Skin of body (tissue), 2 donors: ENCODE results near the gene COLEC11. TPM values are rescaled to one million over a fixed set of nuclear protein-coding genes. Genes with fewer than 3 reads are reported as not detected.
A peak's percentile ranks its signal among the peaks of the same experiment; 100 is the strongest.

Source experiments
- DNase-seq: peaks from one replicate; lab custom pipeline; 2025; lab: John Stamatoyannopoulos, UW
- total RNA-seq: library from RNA; depleted of rRNA; stranded (reverse); fragments of >200 nt; gene quantifications from one replicate; pipeline ENCODE4 v1.2.3, GENCODE V29; 2014

Gene COLEC11
- total RNA-seq, 1 donor from 2014 or later = not detected

DNA sequence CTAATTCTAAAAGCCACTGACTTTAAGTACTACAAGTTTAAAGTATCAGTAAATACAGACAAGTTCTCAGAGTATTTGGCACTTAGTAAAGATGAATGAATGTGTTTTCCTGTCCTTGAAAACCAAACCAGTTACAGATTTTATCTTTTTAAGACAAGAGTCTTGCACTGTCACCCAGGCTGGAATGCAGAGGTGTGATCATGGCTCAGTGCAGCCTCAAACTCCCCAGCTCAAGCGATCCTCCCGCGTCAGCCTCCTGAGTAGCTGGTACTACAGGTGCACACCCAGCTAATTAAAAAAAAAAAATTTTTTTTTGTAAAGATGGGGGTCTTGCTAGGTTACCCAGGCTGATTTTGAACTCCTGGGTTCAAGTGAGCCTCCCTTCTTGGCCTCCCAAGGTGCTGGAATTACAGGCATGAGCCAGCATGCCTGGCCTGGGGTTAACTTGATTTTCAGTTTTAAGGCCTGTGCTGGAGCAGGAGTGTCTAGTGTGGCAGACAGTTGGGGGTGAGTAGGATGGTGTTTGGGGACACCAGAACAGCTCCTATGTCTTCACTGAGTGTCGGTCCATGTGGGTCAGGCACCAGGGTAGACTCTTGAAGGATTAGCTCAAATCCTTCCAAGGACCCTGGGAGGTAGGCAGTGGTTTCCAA is 10.2 kb upstream of the COLEC11 start:
- no peak for DNase-seq

DNA sequence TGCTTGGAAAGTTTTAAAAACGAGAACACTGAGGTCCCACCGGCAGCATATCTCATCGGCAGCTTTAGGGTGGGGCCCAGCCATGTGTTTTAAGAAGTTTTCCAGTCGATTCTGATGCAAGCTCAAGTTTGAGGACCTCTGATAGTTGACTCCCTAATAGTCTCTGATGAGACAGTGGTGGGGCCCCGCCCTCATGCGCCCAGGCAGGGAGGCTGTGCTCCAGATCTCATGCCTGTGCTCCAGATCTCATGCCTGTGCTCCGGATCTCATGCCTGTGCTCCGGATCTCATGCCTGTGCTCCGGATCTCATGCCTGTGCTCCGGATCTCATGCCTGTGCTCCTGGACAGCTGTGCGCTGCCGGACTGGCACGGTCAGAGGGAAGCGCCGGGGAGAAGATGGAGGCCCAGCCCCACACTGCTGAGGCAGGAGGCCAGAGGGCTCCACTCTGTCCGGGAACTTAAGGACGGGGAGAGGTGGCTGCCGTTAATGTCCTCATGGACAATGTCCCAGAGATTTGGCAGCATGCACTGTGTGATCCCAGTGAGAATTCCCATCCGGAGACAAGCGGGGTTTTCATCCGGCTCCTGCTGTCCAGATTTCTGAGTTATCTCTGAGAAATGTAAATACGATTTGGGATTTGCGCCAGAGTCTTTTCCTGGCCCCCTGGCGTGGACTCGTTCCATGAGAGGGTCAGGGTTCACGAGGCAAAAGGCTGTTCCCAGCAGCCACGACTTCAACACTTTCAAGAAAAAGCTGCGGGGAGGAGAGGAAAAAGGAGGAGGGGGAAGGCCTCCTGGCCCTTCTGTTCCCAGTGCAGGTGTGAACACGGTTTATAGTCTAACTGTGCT is 9.4 kb upstream of the COLEC11 start:
- peak; percentile 66 for DNase-seq

DNA sequence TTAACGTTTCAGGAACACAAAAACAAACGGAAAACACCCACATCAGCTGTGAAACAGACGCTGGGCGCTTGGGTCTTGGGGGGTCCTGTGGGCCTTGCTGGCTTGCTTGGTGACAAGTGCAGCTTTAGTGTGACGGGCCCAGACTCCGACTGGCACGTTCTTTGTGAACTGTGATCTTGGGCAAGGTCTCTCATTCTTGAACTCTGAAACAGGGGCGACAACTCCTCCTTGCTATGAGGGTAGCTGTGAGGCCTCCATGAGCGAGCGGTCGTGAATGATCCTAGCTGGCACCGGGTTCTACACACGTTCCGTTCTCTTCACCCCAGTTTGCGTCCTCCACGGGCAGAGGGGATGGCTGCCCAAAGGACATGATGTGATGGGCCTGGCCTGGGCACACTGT is 8.7 kb upstream of the COLEC11 start:
- DNase-seq = no peak

DNA sequence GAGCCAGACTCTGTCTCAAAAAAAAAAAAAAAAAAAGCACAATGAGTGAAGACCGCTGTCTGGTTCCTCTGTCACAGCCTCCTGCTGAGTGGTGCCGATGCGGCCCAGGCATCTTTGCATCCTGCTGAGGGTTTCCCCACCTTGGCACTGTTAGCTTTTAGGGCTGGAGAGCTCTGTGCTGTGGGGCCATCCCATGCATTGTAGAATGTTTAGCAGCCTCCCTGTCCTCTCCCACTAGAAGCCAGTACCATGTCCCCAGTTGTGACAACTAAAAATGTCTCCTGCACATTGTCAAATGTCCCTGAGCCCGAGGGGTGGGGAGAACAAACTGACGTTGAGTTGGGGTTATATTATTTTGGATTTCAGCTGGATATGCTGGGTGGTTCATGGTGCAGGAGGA is 7.9 kb upstream of the COLEC11 start:
- no peak for DNase-seq

DNA sequence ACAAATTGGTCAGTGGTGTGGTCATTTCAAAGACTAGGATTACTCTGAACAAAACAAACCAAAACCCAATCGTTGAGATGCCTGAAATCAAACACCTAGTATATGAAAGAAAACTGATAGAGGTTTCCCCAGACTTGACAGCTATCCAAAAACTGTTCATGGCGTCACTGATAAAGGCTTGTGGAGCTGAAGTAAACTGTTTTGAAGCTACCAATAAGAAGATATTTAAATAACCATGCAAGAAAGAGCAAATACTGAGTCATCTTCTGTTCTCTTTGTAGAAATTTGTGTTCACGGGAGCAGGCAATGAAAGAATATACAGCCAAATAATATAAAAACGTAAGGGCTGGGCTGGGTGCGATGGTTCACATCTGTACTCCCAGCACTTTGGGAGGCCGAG is 7.5 kb upstream of the COLEC11 start:
- DNase-seq = no peak

DNA sequence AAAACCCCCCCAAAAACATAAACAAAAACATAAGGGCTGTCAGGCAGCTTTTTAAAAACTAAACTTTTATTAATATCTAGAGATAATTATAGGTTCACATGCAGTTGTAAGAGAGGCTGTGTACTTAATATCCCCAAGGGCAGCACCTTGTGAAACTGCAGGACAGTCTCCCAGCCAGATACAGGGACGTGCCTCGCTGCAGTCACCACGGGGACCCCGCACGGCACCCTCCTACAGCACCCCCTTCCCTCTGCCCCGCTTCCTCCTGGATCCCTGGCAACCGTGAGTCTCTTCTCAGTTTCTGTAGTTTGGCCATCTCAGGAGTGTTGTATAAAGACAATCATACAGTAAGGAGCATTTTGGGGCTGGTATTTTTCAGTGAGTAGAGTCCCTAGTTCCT is 6.8 kb upstream of the COLEC11 start:
- DNase-seq = no peak

DNA sequence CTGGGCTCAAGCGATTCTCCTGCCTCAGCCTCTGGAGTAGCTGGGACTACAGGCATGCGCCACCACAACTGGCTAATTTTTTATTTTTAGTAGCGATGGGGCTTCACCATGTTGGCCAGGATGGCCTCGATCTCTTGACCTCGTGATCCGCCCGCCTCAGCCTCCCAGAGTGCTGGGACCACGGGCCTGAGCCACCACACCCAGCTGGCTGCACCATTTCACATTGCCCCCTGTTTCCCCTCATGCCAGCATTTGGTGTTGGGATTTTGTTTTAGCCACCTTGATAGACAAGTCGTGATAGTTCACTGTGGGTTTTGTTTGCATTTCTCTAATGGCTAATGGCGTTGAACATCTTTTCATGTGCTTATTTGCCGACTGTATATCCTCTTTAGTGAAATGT is 5.8 kb upstream of the COLEC11 start:
- DNase-seq = no peak

DNA sequence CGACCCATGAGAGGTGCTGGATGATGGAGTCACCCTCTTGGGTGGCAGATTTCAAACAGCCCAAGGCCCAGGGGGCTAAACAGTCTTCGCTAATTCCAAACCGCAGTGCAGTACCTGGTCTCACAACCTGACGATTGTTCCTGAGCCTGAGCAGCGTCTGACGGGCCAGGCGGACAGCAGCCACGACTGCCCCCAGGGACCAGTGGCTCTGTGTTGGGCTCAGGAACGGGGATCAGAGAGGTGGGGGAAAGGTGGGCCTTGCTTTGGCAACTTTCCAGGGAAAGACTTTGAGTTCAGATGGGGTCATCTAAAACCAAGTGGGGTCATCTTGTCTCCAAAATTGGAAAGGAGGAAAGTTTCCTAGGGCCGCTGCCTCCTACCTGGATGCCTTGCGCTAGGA is 492 bp downstream of the COLEC11 start:
- no peak for DNase-seq

DNA sequence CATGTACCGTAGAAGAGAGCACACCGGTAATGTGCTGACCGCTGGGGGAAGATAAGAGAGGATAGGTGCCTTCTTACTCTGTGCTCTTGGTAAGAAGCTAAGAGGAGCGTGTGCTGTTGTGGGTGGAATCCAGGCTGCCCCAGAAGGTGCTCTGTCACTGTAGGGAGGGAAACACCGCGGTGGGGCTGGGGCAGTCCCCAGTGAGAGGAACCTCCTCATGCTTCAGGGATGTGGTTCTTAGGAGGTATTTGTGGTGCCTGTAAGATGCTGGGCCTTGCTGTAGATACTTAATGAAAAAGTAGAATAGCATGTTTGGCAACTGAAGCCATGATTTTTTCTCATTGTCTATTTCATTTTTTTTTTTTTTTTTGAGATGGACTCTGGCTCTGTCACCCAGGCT is 1.1 kb downstream of the COLEC11 start:
- DNase-seq = no peak

DNA sequence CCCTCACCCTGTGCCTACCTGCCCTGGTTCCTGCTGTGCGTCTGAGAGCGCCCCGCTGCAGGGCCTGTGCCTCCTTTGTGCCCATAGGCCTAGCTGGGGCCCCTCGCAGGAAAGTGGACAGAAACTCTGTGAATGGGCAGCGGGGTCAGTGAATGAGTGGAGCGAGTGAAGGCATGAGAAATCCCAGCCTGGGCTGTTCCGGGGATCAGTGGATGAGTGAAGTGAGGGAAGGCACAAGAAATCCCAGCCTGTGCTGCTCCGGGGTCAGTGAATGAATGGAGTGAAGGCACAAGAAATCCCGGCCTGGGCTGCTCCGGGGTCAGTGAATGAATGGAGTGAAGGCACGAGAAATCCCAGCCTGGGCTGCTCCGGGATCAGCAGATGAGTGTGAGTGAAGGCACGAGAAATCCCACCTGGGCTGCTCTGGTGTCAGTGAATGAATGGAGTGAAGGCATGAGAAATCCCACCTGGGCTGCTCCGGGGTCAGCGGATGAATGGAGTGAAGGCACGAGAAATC is 2.0 kb downstream of the COLEC11 start:
- DNase-seq = no peak

DNA sequence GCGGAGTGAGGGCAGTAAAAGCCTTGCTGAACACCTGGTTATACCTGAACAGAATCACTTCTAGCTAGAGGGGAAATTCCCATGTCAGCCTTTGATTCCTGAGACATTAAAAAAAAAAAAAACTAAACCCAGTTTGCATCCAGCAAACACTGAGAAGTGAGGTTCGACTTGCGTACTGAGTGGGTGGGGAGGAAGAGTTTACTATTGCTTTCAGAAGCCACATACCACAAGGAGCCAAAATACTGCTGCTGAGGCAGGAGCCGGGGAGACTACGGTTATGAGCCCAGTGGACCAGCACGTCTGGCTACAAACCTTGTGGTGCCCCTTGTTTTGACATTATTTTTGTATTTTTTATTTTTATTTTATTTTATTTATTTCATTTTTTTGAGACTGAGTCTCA is 2.7 kb downstream of the COLEC11 start:
- no peak for DNase-seq

DNA sequence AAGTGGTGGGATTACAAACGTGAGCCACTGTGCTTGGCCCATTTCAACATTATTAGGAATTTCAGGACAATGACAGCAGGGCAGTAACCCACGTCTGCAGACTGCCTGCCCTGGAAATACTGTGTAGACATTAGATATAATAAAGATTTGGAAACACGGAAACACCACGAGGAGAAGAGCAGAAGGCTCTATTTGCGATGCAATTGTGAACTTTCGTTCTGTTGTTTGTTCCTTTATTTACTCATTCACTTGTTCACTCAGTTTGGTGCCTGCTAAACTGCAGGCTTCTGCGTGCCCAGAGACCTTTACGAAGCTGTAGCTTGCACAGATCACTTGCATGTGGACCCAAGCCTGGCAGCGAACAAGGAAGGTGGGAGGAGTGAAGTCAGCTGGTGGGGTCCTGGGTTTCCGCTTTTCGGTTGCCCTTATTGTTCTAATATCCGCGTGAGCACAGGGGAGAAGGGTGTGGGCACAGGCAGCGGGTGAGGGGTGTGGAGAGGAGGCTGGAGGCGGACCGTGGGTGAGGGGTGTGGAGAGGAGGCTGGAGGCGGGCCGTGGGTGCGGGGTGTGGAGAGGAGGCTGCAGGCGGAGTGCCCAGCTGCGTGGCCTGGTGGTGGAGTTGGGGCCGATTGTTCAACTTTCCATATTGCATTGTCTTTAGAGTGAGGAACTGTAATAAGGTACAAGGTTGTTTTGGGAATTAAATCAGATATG is 3.4 kb downstream of the COLEC11 start:
- no peak for DNase-seq

DNA sequence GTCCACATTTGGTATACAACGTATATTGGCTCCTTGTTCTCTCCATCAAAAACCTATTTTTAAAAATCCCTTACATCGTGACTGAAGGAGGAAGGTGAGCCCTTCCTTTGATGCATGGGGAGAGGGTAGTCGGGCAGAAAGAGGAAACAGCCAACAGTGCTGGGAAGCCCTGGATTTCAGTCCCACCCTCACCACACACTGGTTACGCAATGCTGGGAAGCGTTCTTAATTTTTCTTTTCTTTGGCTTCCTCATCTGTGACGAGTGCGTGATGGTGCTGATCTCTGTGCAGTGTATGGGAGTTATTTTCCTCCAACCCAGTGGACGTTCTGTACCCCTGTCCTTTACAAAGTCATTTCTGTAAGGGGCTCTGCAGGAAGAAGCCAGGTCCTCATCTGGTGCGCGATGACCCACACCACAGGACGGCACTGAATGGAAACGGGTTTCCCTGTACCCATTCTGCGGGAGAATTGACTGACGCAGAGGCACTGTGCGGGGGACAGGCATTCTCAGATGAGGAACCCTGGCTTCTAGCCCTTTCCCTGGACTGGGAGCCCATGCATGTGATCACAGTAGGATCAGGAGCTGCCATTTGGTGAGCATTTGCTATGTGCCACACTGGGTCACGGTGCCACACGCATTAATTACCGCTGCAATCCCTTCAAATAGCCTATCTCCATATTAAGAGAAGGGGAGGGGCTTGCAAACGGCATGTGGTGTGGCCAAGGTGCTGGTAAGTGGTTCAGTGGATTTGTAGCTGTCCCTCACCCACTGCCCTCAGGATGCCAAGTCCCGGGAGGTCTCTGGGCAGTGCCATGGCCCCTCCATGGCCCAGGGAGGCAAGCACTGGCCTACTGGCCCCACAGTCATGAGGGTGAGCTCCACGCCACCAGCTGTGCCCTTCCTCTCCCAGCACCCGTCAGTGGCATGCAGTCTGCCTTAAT is 4.3 kb downstream of the COLEC11 start:
- DNase-seq = no peak

DNA sequence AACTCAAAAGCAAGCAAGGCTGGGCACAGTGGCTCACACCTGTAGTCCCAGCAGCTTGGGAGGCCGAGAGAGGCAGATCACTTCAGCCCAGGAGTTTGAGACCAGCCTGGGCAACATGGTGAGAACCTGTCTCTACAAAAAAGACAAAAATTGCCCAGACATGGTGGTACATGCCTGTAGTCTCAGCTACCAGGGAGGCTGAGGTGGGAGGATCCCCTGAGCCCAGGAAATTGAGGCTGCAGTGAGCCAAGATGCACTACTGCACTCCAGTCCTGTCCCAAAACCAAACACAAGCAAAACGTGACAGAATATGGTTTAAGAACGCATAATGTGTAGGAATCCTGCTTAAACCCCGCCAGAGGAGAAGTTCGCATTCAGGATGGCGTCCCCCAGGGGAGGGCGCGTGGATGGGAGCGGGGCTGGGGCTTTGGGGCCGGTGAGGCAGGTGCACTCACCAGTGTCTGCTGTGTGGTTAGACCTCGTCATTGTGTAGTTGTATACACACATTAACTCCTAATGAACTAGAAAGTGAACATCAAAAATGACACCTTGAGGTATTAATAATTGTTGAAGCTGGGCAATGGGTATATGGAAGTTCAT is 5.4 kb downstream of the COLEC11 start:
- DNase-seq = no peak

DNA sequence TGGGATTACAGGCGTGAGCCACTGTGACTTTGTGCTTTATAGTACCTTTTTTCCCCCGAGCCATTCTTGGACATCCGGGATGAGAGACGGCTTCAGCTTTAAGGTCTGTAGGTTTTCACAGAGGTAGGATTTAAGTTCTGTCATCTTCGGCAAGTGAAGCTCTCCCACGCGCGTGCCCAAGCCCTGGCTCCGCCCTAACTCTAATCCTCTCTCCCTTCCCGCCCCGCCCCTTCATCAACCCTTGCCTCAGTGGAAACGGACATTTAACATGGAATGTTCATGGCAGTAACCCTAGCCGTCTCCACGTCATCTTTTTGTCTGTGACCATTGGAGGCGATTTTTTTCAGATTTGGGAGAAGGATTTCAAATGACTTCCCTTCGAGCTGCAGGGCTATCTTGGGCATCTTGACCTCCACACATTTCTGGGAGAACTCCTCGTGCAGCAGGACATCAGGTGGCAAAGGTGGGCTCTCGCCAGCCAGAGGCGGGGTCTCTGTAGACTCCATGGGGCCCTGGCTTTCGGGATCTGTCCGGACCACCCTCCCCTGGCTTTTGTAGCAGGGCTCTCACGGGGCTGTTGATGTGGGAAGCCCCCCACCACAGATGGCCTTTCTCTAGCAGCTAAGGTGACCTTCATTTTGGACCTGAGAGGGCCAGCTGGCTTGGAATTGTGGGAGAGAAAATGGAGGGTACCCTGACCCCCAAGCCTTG is 6.8 kb downstream of the COLEC11 start:
- DNase-seq = no peak

DNA sequence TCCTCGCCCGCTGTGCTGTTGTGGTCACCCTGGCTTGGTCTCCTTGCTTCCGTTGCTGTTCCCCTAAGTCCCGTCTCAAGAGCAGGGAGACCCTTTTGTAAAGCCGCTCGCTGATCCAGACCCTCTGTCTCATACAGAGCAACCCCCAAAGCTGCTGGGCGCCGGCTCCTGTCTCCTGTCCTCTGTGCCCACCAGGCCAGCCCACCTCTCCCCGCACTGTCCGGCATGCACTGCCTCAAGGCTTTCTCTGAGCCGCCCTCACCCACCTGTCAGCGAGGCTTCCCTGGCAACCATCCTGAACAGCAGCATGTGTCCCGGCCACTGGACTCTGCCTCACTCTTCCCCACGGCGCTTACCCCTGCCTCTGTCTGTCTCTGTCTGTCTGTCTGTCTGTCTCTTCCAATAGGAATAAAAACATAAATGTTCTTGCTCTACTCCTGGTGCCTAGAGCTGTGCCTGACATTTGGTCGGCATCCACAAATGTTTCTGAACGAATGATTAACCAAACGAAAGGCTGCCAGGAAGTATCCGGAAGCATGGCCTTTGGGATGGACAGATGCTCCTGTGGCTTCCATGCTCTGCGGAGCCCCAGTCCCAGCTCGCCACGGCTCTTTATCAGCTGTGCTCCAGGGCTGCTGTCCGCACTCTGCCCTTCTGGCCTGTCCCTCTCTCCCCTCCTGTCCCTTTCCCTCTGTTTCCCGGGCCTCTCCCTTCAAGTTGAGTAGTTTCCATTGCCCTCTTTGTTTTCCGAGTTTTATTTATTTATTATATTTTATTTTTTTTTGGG is 7.8 kb downstream of the COLEC11 start:
- no peak for DNase-seq

DNA sequence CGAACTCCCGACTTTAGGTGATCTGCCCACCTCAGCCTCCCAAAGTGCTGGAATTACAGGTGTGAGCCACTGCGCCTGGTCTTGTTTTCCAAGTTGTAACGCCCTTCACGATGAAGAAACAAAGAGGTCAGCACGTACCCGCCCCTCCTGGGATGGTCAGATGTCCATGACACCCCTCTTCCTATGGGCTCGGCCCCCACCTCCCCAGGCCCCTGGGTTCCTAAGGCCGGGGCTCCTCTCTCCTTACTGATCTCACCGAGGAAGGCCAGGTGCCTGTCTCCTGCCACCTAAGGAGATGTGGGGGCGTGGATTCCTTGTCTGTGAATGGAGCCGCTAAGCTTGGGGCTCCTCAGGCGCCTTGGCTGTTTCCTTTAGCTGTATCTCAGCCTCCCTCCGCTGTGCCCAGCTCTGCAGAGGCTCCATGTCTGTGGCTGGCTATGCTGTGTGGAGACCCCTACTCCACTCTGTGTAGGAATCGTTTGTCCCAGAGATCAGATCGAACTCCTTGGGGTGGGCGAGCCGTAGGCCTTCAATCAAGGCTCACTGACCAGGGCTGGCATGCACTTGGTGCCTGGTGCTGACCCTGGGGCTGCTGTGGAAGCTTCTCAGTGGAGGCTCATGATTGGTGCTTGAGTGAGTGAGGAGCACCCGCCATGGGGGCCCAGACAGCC is 8.8 kb downstream of the COLEC11 start:
- no peak for DNase-seq

DNA sequence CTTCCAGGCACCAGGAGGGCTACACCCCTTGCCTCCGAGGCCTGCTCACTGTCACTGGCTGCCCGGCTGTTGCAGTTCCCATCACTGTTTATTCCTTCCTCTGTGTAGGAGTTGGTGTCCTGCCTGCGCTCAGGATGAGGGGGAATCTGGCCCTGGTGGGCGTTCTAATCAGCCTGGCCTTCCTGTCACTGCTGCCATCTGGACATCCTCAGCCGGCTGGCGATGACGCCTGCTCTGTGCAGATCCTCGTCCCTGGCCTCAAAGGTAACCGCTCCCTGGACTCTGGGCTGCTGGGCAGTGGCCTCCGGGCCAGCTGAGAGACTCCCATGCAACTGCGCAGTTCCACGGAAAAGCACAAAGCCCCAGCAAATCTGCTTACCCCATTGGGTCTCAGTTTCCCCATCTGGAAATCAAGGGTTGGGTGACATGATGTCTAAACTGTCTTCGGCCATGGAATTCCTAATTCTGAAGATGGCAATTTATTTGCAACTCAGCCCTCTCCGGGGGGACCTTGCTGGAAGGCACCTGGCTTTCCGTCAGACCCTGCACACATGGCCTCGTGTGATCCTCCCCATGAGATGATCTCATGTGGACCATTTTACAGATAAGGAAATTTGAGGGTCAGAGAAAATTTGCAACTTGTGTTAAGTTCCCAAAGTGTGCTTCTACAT is 9.4 kb downstream of the COLEC11 start:
- no peak for DNase-seq
